Heart right ventricle (tissue), 16 donors: ENCODE data around the gene HOXA6. TPM values are rescaled to one million over a fixed set of nuclear protein-coding genes. Genes with fewer than 3 reads are reported as not detected.

Experiments
- ATAC-seq, 8 donors: fragments of 200-7000 bp; cut with Tn5 transposase; one replicate each; pipeline ENCODE4 v1.9.1; 2020; ENCODE audit warnings: mild to moderate bottlenecking in 8 of 8, moderate library complexity in 8 of 8, moderate number of reproducible peaks in 1 of 8
- DNase-seq, 2 donors: peaks; one replicate each; pipeline ENCODE4 v3.0.0-alpha.2; 2020
- H3K27ac ChIP-seq, 10 donors: fragments of 200-600 bp; sonication (generic) in 2 of 10; one replicate each; pipeline versions ENCODE4 v1.5.0 to v1.8.0; 2020 to 2022; ENCODE audit warnings: mild to moderate bottlenecking in 3 of 10
- H3K27me3 ChIP-seq, 7 donors: fragments of 200-600 bp; one replicate each; pipeline ENCODE4 v1.8.0; 2021 to 2022; ENCODE audit warnings: mild to moderate bottlenecking in 2 of 7
- H3K36me3 ChIP-seq, 9 donors: fragments of 200-600 bp; sonication (generic) in 1 of 9; one replicate each; pipeline versions ENCODE4 v1.5.0 to v1.8.0; 2020 to 2022; ENCODE audit warnings: mild to moderate bottlenecking in 2 of 9
- H3K4me1 ChIP-seq, 9 donors: fragments of 200-600 bp; sonication (generic) in 1 of 9; one replicate each; pipeline versions ENCODE4 v1.5.0 to v1.8.0; 2020 to 2022; ENCODE audit warnings: mild to moderate bottlenecking in 4 of 9
- H3K4me3 ChIP-seq, 10 donors: fragments of 200-600 bp; sonication (generic) in 2 of 10; one replicate each; pipeline versions ENCODE4 v1.5.0 to v1.8.0; 2020 to 2022; ENCODE audit warnings: mild to moderate bottlenecking in 7 of 10, moderate library complexity in 2 of 10
- H3K9me3 ChIP-seq, 11 donors: fragments of 200-600 bp in 10 of 11; sonication (generic) in 2 of 11; one replicate each; pipeline versions ENCODE4 v1.5.0 to v1.8.0; 2013 to 2022; ENCODE audit warnings: mild to moderate bottlenecking in 2 of 11, control low read depth in 1 of 11, moderate library complexity in 1 of 11
- CTCF ChIP-seq, 9 donors: fragments of 200-600 bp; sonication (generic) in 2 of 9; IDR thresholded peaks; one replicate each; pipeline versions ENCODE4 v1.5.0 to v1.8.0; 2021 to 2022; ENCODE audit warnings: antibody characterized with exemption in 9 of 9, mild to moderate bottlenecking in 5 of 9, moderate library complexity in 1 of 9
- WGBS, 2 donors: extraction: QIAGEN DNeasy Blood & Tissue Kit; methylation state at CpG; one replicate each; pipeline ENCODE4 v1.1.7; 2013; ENCODE audit warnings: inconsistent platforms in 1 of 2; 5-methylcytosine and 5-hydroxymethylcytosine counted together
- intact Hi-C, 10 donors: fragments of 100-400 bp; cut with DNase I; formaldehyde crosslinking; loops; one replicate each; pipeline versions ENCODE4 v1.11.1 to v1.14.2; 2022
- polyA plus RNA-seq, 2 donors: library from polyadenylated mRNA; stranded (reverse); fragments of 200-250 nt; gene quantifications; one replicate each; pipeline ENCODE4 v1.2.3, GENCODE V29; 2013
- total RNA-seq, 10 donors: library from RNA; stranded (reverse); fragmentation: NEBNext Ultra II Directional in 3 of 10; extraction: Animal tissue kit (Norgen Biotek cat#: 25700) in 3 of 10; gene quantifications; one replicate each; pipeline versions ENCODE4 v1.2.1 to v1.2.4, GENCODE V29; 2021 to 2023
- donor health status: Arrhythmogenic right ventricular cardiomyopathy.
- donor health status: ischemic (EF 13 %, LVEDD 7.1; RV severe dilation, severe dysfunction).
- donor health status: healthy with polysubstance abuse.
- donor health status: DM: no; HTN: yes; CAD: no.
- donor health status: DM: no; HTN: no; CAD: no.
- donor health status: ischemic (EF 25% LVEDD 6.9; RV normal size, moderate dysfunction).
- donor health status: ischemic (EF 25% LVEDD 5.7; RV mildly dilated, moderate dysfunction).
- donor health status: healthy.
- donor health status: DM: yes; HTN: yes; CAD: no.
- donor health status: Ischemic cardiomyopathy.
- donor health status: ischemic (EF 35%, LVEDD 5.7; RV mildly dilated, moderate dysfunction).
- donor health status: nonischemic (EF 11% LVEDD 7.7; RV severe dilation, severe dysfunction).
- donor health status: DM: yes; HTN: yes; CAD: no.
- donor health status: PGD.
- donor health status: ischemic (EF 29% LVEDD 5.4; RV normal size, mild dysfunction).
- donor health status: nonischemic (EF 23%, LVEDD 6.1; RV moderate dilation, normal function).

HOXA6 gene
- total and polyA plus RNA-seq, 12 donors = not detected

DNA sequence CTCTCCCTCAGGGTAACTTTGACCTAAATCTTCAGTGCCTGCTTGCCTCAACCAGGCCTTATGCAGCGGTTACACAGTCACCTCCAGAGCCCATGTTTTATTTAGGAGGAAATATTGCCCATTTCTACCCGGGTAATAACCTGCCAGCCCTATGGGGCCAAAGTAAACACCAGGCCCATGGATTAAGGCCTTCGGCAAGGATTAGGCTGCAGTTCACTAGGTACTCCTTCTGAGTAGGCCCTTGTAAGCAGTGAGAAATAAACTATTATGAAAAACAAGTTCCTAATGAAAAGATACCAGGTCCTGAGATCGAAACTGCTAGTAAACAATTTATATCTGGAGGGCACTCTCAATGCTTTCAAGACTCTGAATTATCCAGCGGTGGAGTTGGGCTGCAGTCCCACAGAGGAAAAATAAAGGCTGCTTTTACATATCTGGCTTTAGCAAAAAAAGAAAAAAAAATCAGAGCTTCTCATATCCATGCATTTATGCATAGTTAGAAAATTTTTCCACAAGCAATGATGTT, 30.3 kb upstream of the HOXA6 start:
- Histone ChIP-seq H3K27ac (no peak overlapping the region), H3K27me3 (peaks cover 72 to 100% (median 100%) of the 10 kb centered on the region in 7 donors), H3K4me1 (peaks cover 6 to 36% (median 24%) of the 10 kb centered on the region in 9 donors), H3K36me3 (peaks cover 0 to 3% (median 0%) of the 10 kb centered on the region in 9 donors), H3K9me3 (no peaks in the 10 kb centered on the region), H3K4me3 (no peak overlapping the region)
- ATAC-seq = no peak
- no peak for DNase-seq
- intact Hi-C loops = no loop called here
- no peak for TF ChIP-seq CTCF (IDR thresholded peaks at IDR 0.05)
- 78 to 81% methylated on average over 5 of the region's 5 CpGs for WGBS, 2 donors

GRCh38 chr7:27176962-27177794, 29.6 kb upstream of the HOXA6 start:
- H3K36me3 ChIP-seq = peaks cover 0 to 3% (median 0%) of the 10 kb centered on the region in 9 donors
- no peak for TF ChIP-seq CTCF (IDR thresholded peaks at IDR 0.05)
- H3K4me3 ChIP-seq = no peak overlapping the region
- H3K9me3 ChIP-seq = no peaks in the 10 kb centered on the region
- no peak for ATAC-seq
- H3K4me1 ChIP-seq = peaks cover 8 to 36% (median 29%) of the 10 kb centered on the region in 9 donors
- WGBS, 2 donors = 69 to 71% methylated on average over 22 of the region's 22 CpGs
- DNase-seq = no peak
- intact Hi-C loops = no loop called here
- peaks cover 72 to 100% (median 100%) of the 10 kb centered on the region in 7 donors for H3K27me3 ChIP-seq
- no peak overlapping the region for H3K27ac ChIP-seq

DNA sequence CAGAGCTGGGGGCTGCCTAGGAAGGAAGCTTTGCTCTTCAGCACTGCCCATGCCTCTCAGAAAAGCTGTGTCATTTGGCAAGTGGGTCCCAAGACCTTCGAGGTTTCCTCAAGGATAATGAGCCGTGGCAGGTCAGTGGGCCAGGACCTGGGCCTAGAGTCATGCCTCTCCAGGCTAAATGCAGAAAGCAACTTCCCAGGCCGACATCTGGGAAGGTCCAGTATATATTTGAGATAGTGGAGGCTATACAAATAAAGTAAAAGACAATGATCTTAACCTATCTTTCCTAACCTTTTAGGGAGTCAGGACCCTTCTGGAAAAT, 28.9 kb upstream of the HOXA6 start:
- DNase-seq = no peak
- TF ChIP-seq CTCF (IDR thresholded peaks at IDR 0.05) = no peak
- intact Hi-C loops = no loop called here
- H3K9me3 ChIP-seq = no peaks in the 10 kb centered on the region
- H3K27me3 ChIP-seq = peaks cover 77 to 100% (median 100%) of the 10 kb centered on the region in 7 donors
- WGBS, 2 donors = 68 to 75% methylated on average over 3 of the region's 3 CpGs
- ATAC-seq = no peak
- H3K4me1 ChIP-seq = peaks cover 8 to 43% (median 29%) of the 10 kb centered on the region in 9 donors
- no peak overlapping the region for H3K27ac ChIP-seq
- no peak overlapping the region for H3K4me3 ChIP-seq
- peaks cover 0 to 3% (median 0%) of the 10 kb centered on the region in 9 donors for H3K36me3 ChIP-seq

- H3K36me3 ChIP-seq = peaks cover 0 to 3% (median 0%) of the 10 kb centered on the region in 9 donors
- peaks cover 83 to 100% (median 100%) of the 10 kb centered on the region in 7 donors for H3K27me3 ChIP-seq
- WGBS, 2 donors = 30 to 34% methylated on average over 40 of the region's 40 CpGs
- intact Hi-C loops = no loop called here
- H3K4me1 ChIP-seq = peaks cover 8 to 44% (median 29%) of the 10 kb centered on the region in 9 donors
- no peak for TF ChIP-seq CTCF (IDR thresholded peaks at IDR 0.05)
- DNase-seq (no peak), ATAC-seq (peak in 1 of 8 donors; percentile 33)
- H3K27ac ChIP-seq = no peak overlapping the region
- no peak overlapping the region for H3K4me3 ChIP-seq
- no peaks in the 10 kb centered on the region for H3K9me3 ChIP-seq
These were observed 28.3 kb upstream of the HOXA6 start for GRCh38 chr7:27175626-27176523.
